GM10847 (cell line): ENCODE results near the gene HOXA7.

ENCODE experiments used
- POLR2A ChIP-seq: IDR thresholded peaks from 2 replicates; pipeline ENCODE4 v1.6.1; 2011; ENCODE audit not compliant: insufficient read length; ENCODE audit errors: extremely low read depth

The HOXA7 gene

DNA sequence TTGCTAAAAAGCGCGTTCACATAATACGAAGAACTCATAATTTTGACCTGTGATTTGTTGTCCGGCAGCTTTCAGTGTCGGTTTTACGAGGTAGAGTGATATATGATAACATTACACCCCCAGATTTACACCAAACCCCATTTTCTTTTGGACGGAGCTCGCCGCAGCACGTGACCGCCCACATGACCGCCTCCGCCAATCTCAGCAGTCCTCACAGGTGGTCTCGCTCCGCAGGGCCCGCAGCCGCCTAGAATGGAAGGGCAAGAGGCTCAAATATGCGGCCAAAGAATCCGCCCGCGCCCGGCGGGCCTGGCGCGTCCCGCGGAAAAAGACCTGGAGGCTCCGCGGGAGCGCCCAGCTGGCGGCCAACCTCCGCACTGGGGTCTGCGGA, at the start of gene HOXA7:
Gene HOXA7 (minus strand): TSS at position 168 of the 391 bp plus-strand sequence. CDS start 130 bp downstream, at position 38.
- no peak for TF ChIP-seq POLR2A

DNA sequence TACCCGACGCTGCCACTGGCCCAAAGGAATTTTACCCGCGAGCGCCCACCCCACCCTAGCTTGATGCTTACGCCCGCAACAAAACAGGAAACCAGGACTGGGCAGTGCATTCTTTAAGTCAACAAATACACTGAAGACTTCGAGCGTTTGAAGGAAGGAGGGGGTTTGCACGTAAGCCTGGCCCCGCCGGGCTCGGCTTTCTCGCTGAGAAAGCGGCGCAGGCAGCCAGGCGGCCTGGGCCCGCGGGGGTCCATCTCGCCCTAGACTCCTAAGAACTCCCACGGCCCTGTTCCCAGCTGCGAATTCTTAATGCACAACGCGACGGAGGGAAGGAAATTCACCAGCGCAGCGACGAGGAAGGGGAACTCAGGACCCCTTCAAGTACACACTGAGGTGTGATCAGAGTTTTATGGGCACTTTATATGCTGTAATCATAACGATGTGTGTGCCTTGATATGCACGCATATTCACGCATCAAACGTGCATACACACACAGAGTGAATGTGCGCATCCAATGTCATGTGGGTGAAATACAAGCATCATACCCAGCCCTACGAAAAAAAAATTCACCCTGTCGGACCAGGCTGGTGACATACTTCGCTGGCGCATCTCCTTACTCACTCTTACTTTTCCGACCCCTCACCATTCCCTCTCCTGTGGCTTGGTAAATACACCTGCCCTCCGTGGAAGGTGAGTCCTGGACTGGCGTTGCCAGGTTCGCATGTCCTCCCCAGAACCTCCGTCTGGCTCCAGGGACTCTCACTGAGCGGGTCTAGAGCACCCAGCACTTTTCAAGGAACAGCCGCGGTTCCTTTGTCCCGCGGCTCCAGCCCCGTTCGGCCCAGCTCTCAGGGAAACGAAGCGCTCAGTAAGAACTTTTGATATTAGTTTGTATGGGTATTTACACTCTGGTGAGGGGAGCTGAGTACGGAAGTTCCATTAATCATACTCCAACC, 49.1 kb upstream of the HOXA7 start:
- no peak for TF ChIP-seq POLR2A

DNA sequence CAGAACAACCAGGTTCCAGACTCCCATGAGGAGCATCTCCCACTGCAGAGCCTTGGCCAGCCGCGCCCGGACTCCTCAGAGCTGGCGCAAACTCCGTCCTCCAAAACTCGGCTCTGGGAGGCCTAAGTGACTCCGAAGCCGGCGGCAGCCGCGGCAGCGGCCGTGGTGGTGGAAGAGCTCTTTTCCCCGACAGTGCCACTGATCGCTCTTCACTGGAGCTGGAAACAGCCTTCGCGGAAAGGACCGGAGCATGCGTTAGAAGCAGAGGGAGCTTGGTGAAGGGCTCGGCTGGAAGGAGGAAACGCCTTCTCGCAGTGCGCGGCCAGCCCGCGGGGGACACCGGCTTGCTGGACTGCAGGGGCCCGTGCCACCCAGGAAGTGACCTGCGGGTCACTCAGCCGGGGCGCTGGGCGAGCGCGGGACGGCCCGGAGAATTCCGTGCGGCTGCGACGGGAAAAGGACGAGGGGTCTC, 48.4 kb upstream of the HOXA7 start:
- no peak for TF ChIP-seq POLR2A

DNA sequence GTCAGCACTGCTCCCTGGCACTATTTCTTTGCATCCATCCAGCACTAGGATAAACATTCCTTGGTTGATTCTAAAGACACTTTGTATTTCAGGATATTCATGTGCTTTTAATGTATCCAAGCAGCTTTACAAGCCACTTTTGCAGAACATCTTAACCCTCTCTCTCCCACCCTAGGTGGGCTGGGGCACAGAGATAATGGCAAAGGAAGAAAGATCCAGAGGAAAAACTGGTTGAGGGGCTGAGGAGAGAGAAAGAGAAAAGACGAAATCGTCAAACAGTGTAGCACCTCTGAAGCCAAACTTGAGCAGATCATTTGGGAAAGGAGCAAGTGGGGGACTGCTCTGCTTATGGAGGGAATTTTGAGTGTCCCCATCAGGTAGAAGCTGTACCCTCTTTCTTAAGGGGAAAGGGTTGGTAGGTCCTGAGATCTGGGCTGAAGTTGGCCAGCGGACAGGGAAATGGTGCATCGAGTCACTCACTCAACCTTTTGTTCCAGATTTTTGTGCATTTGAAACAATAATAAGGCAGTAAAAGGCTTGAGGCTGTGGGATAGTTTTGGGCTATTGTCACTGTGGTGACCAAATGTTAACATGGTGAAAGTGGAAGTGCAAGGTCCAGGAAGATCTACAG, 47.6 kb upstream of the HOXA7 start:
- TF ChIP-seq POLR2A = no peak

DNA sequence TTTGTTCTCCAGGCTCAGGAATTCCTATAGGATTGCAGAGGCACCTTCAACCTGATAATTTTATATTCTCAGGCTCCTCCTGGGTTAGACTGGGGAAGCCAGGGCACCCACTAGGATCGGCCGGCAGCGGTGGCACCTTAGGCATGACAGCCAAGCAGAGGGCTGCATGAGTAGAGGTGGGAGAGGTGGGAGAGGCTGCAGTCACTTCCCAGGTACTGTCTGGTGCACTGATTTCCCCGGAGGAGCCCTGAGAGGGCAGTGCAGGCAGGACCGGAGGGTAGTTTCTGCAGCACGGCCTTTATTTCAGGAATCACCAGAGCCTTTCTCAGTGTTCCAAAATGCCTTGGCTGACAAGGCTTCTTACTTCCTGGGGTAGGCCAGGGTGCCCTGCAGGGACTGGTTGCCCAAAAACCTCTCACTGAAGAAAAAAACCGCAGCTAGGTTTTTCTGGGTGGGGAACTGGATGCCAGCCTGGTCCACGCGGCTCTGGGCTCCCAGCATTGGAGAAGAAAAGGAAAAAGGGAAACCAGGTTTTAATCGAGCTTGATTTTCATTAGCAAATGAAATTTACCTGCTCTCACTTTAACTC, 47.0 kb upstream of the HOXA7 start:
- TF ChIP-seq POLR2A = no peak

DNA sequence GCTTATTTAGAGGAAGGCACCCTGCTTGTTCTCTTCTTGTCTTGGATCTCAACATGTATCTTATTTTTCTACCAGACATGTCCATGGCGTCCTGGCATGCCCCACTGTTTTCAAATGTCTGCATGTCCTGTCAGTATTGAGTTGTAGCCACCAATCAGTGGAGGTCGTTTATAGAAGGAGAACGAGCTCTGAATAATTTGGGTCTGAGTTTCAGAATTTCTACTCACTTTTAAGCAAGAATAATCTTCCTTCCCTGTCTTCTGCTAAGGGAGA, 46.3 kb upstream of the HOXA7 start:
- no peak for TF ChIP-seq POLR2A

DNA sequence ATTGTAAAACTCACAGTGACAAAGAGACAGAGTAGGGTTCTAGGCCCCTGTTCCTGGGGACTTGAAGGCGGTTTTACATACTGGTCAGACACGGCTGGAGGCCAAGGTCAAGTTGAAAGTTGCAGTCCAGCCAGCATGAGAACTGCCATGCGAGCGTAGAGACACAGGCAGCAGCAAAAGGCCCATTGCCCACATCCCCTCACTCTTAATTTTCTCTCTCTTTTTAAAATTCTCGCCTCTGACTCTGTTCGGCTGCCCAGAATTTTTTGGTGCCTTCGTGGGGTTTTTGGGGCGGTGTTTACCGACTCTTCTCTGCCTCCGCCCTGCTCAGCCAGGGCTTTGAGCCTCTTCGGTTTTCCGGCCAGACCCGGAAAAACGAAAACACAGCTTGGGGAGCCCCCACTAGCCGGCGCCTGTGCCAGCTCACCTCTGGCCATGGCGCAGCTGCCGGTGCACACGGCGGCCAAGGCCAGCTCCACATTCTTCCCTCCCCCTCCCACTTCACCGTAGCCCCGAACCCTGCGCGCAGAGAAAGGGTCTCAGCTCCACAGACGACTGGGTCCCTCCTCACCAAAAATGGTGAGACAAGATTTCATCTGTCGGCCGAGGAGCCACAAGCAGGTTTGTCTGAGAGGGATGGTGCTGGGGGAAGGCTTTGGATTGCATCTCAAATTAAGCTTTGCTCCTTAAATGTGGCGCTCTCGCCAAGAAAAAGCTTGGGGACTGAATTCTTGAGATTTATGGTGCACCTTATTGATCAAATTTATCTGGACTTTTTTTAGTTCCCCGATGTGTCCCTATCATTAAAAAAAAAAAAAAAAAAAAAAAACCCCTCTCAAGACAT, 45.8 kb upstream of the HOXA7 start:
- no peak for TF ChIP-seq POLR2A

DNA sequence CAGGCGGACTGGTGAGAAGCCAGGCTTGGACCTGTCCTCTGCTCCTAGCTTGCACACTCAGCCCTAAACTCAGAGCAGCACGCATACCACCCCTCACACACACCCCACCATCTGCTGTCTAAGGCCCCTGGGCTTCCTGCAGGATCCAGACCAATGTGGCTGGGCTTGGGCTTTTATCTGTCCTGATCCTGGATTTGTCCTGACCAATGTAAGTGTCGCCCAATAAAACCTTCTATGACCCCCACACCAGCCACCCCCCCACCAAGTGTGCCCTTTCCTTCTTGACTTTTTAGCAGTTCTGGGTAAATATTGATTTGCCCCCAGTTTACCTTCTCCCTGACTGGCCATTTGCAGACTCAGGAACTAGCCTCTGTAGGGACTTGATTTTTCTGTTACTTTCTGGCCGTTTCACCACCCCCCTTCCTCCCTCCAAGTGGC, 45.1 kb upstream of the HOXA7 start:
- TF ChIP-seq POLR2A = no peak

DNA sequence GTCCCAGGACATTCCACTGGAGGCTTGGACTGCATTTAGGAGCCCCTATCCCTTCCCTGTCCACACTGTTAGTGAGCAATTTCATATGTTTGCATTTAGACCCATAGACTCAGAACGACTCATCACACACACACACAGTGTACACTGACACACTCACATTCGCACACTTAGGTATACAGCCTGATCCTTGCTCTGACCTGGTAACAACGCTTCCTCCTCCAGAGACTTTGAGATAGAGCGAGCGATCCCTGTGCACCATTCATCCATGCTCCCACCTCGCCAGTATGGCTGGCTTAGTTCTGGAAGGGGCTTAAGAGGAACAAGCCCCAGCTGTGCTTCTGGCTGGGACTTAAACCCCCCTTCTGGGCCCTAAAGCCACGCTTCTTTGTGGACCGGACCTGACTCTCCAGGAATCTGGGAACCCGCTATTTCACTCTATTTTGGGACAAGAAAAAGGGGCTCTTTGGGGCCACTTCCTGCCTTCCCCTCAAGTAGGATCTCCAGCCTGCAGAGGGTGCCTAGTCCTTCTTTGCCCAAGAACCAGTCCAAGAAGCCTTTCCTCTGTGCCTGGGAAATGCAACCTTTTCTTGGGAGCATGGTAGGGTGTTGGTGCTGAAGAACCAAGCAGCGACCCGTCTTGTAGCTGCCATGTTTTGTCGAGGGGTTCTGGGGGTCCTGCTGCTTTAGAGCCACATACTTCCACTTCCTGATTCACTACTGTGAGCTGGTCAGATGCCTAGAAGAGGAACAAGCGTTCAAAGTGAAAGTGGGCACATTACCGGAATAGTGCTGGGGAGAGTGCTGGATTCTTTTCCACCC, 44.5 kb upstream of the HOXA7 start:
- no peak for TF ChIP-seq POLR2A

DNA sequence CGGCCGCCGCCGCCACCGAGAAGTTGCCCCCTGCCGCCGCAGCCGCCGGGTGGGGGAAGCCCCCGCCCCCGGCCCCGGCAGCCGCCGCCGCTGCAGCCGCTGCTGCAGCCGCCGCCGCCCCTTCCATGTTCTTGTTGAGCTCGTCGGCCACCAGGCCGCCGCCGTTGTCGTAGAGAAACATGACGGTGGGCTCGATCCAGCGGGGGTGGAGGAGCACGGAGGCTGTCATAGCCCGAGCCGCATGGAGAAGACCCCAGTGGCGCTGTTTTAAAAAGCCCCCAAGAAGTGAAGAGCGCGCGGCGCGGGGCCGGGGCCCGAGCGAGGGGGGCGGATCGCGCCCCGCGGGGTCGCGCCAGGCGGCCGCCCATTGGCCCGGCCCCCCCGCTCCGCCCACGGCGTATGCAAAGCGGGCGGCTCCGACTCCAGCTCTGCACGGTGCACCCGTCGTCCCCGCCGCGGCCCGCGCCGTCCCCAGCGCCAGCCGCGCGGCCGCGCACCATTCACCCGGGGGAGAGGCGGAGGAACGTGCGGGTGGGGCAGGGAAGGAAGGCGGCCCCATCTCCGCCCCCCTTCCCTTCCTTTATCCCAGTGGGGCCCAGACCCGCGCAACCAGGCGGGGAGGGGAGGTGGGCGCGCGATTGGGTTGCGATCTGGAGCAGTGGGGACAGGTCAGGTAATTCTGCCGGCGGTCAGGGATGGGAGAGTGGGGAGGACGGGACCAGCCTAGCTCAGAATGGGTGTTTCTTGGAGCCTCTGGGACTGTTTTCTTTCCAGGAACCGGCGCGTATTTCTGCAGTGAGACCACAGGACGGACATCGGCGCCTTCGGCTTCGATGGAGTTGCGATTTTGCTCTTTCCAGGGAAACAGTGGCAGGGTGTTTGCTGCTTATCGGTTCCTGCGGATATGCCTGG, 43.6 kb upstream of the HOXA7 start, which contains the start of gene HOXA13:
Gene HOXA13 (minus strand): TSS at position 243 of the 912 bp plus-strand sequence. CDS start 14 bp downstream, at position 229.
- no peak for TF ChIP-seq POLR2A

DNA sequence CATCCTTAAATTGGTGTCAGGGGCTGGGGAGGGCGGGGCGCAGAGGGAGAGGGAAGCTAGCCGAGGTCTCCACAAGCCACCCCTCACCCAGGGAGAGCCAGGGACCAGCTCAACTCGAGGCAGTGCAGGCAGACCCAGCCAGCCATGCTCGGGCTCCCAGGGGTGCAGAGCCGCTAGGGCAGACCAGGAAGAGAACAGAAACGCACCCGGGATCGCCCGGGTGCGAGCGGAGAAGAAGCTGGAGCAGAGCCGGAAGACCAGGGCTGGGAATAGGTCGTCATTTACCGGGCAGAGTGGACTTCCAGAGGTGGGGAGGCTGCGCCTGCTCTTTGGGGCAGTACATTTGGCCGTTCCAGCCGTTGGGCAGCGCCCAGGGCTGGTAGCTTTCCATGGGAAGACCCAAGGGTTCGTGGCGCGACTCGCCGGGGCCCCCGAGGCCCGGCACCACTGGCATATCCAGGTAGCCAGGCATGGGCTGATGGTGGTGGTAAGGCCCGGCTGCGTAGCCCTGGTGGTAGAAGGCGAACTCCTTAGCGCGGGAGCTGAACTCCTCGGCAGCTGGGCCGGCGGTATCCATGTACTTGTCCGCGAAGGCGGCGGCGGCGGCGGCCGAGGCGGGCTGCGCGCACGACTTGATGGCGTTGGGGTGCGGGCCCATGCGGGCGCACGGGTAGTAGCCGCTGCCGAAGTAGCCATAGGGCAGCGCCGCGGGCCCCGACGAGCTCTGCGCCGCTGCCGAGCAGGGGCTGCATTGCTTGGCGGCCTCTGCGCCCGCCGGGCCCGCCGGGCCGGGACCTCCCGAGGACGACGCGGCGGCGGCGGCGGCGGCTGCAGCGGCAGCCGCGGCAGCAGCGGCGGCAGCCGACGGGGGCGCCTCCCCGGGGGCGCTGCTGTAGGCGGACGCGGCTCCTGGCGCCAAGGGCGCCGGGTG, 42.7 kb upstream of the HOXA7 start:
- TF ChIP-seq POLR2A = no peak
